ENCODE results near the gene RFX2.

The RFX2 gene

GRCh38 chr19:6002591-6002990 is 107.7 kb downstream of the RFX2 start:
- no peak overlapping the region for H3K4me2 ChIP-seq (ENCODE audit: low read length)
- no peak overlapping the region for H3K27ac ChIP-seq (ENCODE audit: low read depth, low read length)
- H3K36me3 ChIP-seq (ENCODE audit: control insufficient read depth, low read length), result no peaks in the 10 kb centered on the region
- H3K4me1 ChIP-seq (ENCODE audit: control insufficient read depth, low read length), result no peaks in the 10 kb centered on the region
- no peaks in the 10 kb centered on the region for H3K27me3 ChIP-seq (ENCODE audit: control insufficient read depth, low read length)
- H4K20me1 ChIP-seq (ENCODE audit: control insufficient read depth, insufficient read depth, low read depth, low read length), result no peaks in the 10 kb centered on the region
- peaks cover 2% of the 10 kb centered on the region; the same call in 1 of the 2 replicates for H3K9me3 ChIP-seq (ENCODE audit: control insufficient read depth, insufficient read depth, low read length)
- no peaks in the 10 kb centered on the region for H3F3A ChIP-seq (ENCODE audit: control insufficient read depth, insufficient read depth)
- no peak overlapping the region for H3K4me3 ChIP-seq (ENCODE audit: low read length)
- TF ChIP-seq, protein P1, sequence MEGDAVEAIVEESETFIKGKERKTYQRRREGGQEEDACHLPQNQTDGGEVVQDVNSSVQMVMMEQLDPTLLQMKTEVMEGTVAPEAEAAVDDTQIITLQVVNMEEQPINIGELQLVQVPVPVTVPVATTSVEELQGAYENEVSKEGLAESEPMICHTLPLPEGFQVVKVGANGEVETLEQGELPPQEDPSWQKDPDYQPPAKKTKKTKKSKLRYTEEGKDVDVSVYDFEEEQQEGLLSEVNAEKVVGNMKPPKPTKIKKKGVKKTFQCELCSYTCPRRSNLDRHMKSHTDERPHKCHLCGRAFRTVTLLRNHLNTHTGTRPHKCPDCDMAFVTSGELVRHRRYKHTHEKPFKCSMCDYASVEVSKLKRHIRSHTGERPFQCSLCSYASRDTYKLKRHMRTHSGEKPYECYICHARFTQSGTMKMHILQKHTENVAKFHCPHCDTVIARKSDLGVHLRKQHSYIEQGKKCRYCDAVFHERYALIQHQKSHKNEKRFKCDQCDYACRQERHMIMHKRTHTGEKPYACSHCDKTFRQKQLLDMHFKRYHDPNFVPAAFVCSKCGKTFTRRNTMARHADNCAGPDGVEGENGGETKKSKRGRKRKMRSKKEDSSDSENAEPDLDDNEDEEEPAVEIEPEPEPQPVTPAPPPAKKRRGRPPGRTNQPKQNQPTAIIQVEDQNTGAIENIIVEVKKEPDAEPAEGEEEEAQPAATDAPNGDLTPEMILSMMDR (IDR thresholded peaks at IDR 0.05; ENCODE audit: low read depth, low read length, poor library complexity, severe bottlenecking), result no peak
- no peak for TF ChIP-seq EZH2phosphoT487 (IDR thresholded peaks at IDR 0.05; ENCODE audit: borderline replicate concordance, low read length)
- no peaks in the 10 kb centered on the region for H3K79me2 ChIP-seq (ENCODE audit: control insufficient read depth, low read length)
- H3K9me2 ChIP-seq (replicated peaks; ENCODE audit: control insufficient read depth, low read length), result no peaks in the 10 kb centered on the region

DNA sequence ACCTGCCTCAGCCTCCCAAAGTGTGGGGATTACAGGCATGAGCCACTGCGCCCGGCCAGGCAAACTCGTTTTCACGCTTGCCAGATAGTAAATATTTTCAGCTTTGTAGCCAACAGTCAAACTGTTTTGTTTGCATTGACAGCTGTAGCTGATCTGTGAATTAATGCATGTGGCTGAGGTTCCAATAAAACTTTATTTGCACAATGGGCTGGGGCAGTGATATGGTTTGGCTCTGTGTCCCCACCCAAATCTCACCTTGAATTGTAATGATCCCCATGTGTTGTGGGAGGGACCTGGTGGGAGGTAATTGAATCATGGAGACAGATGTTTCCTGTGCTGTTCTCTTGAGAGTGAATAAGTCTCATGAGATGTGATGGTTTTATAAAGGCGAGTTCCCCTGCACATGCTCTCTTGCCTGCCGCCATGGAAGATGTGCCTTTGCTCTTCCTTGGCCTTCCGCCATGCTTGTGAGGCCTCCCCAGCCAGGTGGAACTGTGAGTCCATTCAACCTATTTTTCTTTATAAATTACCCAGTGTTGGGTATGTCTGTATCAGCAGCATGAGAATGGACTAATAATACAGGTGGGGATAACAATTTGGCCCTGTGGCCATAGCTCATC is 110.0 kb downstream of the RFX2 start:
- H3K27ac ChIP-seq (ENCODE audit: low read depth, low read length), result no peak overlapping the region
- H4K20me1 ChIP-seq (ENCODE audit: control insufficient read depth, insufficient read depth, low read depth, low read length), result no peaks in the 10 kb centered on the region
- H3K4me1 ChIP-seq (ENCODE audit: control insufficient read depth, low read length), result no peaks in the 10 kb centered on the region
- no peak overlapping the region for H3K4me3 ChIP-seq (ENCODE audit: low read length)
- no peak overlapping the region for H3K4me2 ChIP-seq (ENCODE audit: low read length)
- H3K9me2 ChIP-seq (replicated peaks; ENCODE audit: control insufficient read depth, low read length), result no peaks in the 10 kb centered on the region
- H3K79me2 ChIP-seq (ENCODE audit: control insufficient read depth, low read length), result no peaks in the 10 kb centered on the region
- H3K27me3 ChIP-seq (ENCODE audit: control insufficient read depth, low read length), result no peaks in the 10 kb centered on the region
- H3K9me3 ChIP-seq (ENCODE audit: control insufficient read depth, insufficient read depth, low read length), result peaks cover 2% of the 10 kb centered on the region; the same call in 1 of the 2 replicates
- no peaks in the 10 kb centered on the region for H3F3A ChIP-seq (ENCODE audit: control insufficient read depth, insufficient read depth)
- H3K36me3 ChIP-seq (ENCODE audit: control insufficient read depth, low read length), result no peaks in the 10 kb centered on the region
- TF ChIP-seq, protein P1 (IDR thresholded peaks at IDR 0.05; ENCODE audit: low read depth, low read length, poor library complexity, severe bottlenecking), result no peak
- TF ChIP-seq EZH2phosphoT487 (IDR thresholded peaks at IDR 0.05; ENCODE audit: borderline replicate concordance, low read length), result no peak

- Histone ChIP-seq H3K27me3 (ENCODE audit: control insufficient read depth, low read length) (no peaks in the 10 kb centered on the region), H3K4me1 (ENCODE audit: control insufficient read depth, low read length) (no peaks in the 10 kb centered on the region), H3K9me2 (replicated peaks; ENCODE audit: control insufficient read depth, low read length) (no peaks in the 10 kb centered on the region), H3F3A (ENCODE audit: control insufficient read depth, insufficient read depth) (no peaks in the 10 kb centered on the region), H4K20me1 (ENCODE audit: control insufficient read depth, insufficient read depth, low read depth, low read length) (no peaks in the 10 kb centered on the region), H3K79me2 (ENCODE audit: control insufficient read depth, low read length) (no peaks in the 10 kb centered on the region), H3K4me2 (ENCODE audit: low read length) (no peak overlapping the region), H3K4me3 (ENCODE audit: low read length) (no peak overlapping the region), H3K9me3 (ENCODE audit: control insufficient read depth, insufficient read depth, low read length) (peaks cover 2% of the 10 kb centered on the region; the same call in 1 of the 2 replicates), H3K27ac (ENCODE audit: low read depth, low read length) (no peak overlapping the region), H3K36me3 (ENCODE audit: control insufficient read depth, low read length) (no peaks in the 10 kb centered on the region)
- TF ChIP-seq, protein P1 (IDR thresholded peaks at IDR 0.05; ENCODE audit: low read depth, low read length, poor library complexity, severe bottlenecking), result no peak
- no peak for TF ChIP-seq EZH2phosphoT487 (IDR thresholded peaks at IDR 0.05; ENCODE audit: borderline replicate concordance, low read length)
Observed at GRCh38 chr19:5999693-6000092, 110.6 kb downstream of the RFX2 start.

All from DOHH2 (cell line).